Measurements from ENCODE around the gene SYF2. TPM values are rescaled to one million over a fixed set of nuclear protein-coding genes. Genes with fewer than 3 reads are reported as not detected.
"Not testable (repeated sequence)": the region's sequence is repeated elsewhere in the genome, so short reads cannot be mapped to it uniquely, and the experiment has no call there.

Gene SYF2
- polyA plus RNA-seq, 1 donor = 56.5 TPM

- no peak for DNase-seq (ENCODE audit: low read depth)
Observed at GRCh38 chr1:25206201-25206600, 26.1 kb downstream of the SYF2 start.

GRCh38 chr1:25205786-25206185, 26.5 kb downstream of the SYF2 start:
- no peak for DNase-seq (ENCODE audit: low read depth)

- DNase-seq (ENCODE audit: low read depth) = peak; percentile 50
Observed at GRCh38 chr1:25204797-25205480, 27.4 kb downstream of the SYF2 start.

GRCh38 chr1:25201006-25201405, 31.3 kb downstream of the SYF2 start:
- no peak for DNase-seq (ENCODE audit: low read depth)

- no peak for DNase-seq (ENCODE audit: low read depth)
Observed at GRCh38 chr1:25199819-25200620, 32.3 kb downstream of the SYF2 start.

- DNase-seq (ENCODE audit: low read depth) = no peak
Observed at GRCh38 chr1:25198663-25199252, 33.5 kb downstream of the SYF2 start.

- DNase-seq (ENCODE audit: low read depth) = no peak
Observed at GRCh38 chr1:25197982-25198662, 34.2 kb downstream of the SYF2 start.

- no peak for DNase-seq (ENCODE audit: low read depth)
Observed at GRCh38 chr1:25197235-25197975, 34.9 kb downstream of the SYF2 start.

GRCh38 chr1:25196830-25197229, 35.5 kb downstream of the SYF2 start:
- no peak for DNase-seq (ENCODE audit: low read depth)

- no peak for DNase-seq (ENCODE audit: low read depth)
Observed at GRCh38 chr1:25195835-25196234, 36.5 kb downstream of the SYF2 start.

GRCh38 chr1:25194572-25195020, 37.7 kb downstream of the SYF2 start:
- DNase-seq (ENCODE audit: low read depth) = no peak

- DNase-seq (ENCODE audit: low read depth) = no peak
Observed at GRCh38 chr1:25194054-25194453, 38.2 kb downstream of the SYF2 start.

- no peak for DNase-seq (ENCODE audit: low read depth)
Observed at GRCh38 chr1:25193229-25193628, 39.1 kb downstream of the SYF2 start.

- no peak for DNase-seq (ENCODE audit: low read depth)
Observed at GRCh38 chr1:25192154-25192553, 40.1 kb downstream of the SYF2 start.

GRCh38 chr1:25190260-25190659, 42.0 kb downstream of the SYF2 start:
- no peak for DNase-seq (ENCODE audit: low read depth)

- not testable (repeated sequence) for DNase-seq (ENCODE audit: low read depth)
Observed at GRCh38 chr1:25187904-25188303, 44.4 kb downstream of the SYF2 start.

- DNase-seq (ENCODE audit: low read depth) = no peak
Observed at GRCh38 chr1:25187077-25187476, 45.2 kb downstream of the SYF2 start.

GRCh38 chr1:25186161-25187007, 45.9 kb downstream of the SYF2 start:
- DNase-seq (ENCODE audit: low read depth) = no peak

- no peak for DNase-seq (ENCODE audit: low read depth)
Observed at GRCh38 chr1:25185409-25186160, 46.7 kb downstream of the SYF2 start.
